MM.1S (cell line): ENCODE data around the gene SNTN.

Source experiments
- CTCF ChIP-seq: fragments of 300-600 bp; sonication (generic); IDR thresholded peaks from 2 replicates; pipeline ENCODE4 v1.5.1; 2016; ENCODE audit warnings: antibody characterized with exemption, low read length, mixed read lengths
- EZH2 ChIP-seq: fragments of 300-600 bp; sonication (generic); optimal IDR thresholded peaks from 2 replicates; pipeline ENCODE3; 2017; ENCODE audit warnings: low read depth, mild to moderate bottlenecking, antibody characterized with exemption, low read length, mixed read lengths
- EZH2phosphoT487 ChIP-seq: fragments of 300-600 bp; sonication (generic); IDR thresholded peaks from 2 replicates; pipeline ENCODE4 v1.6.1; 2018; ENCODE audit warnings: antibody characterized with exemption, low read length

- TF ChIP-seq CTCF: no peak
- TF ChIP-seq EZH2phosphoT487: no peak
- TF ChIP-seq EZH2: no peak
Measured at GRCh38 chr3:63661242-63661641, 8.8 kb downstream of the SNTN start.
